Hepatocyte (in vitro differentiated cells): ENCODE results near the gene C6. TPM values are rescaled to one million over a fixed set of nuclear protein-coding genes. Genes with fewer than 3 reads are reported as not detected.
"Not testable (repeated sequence)": the region's sequence is repeated elsewhere in the genome, so short reads cannot be mapped to it uniquely, and the experiment has no call there.

Experiments
- DNase-seq: peaks from one replicate; pipeline ENCODE4 v3.0.0-alpha.2; 2016; ENCODE audit warnings: low spot score
- H2AFZ ChIP-seq: fragments of 200-600 bp; sonication (generic); 2 replicates; pipeline ENCODE4 v1.6.0; 2016; ENCODE audit warnings: antibody characterized with exemption, mild to moderate bottlenecking
- H3K27ac ChIP-seq: fragments of 200-600 bp; sonication (generic); 2 replicates; pipeline ENCODE4 v1.5.1; 2016; ENCODE audit warnings: mild to moderate bottlenecking
- H3K27me3 ChIP-seq: fragments of 200-600 bp; sonication (generic); 2 replicates; pipeline ENCODE4 v1.6.1; 2016
- H3K36me3 ChIP-seq: fragments of 200-600 bp; sonication (generic); replicated peaks from 2 replicates; pipeline ENCODE4 v1.5.1; 2016; ENCODE audit warnings: low read depth; ENCODE audit not compliant: insufficient read depth
- H3K4me1 ChIP-seq: fragments of 200-600 bp; sonication (generic); 2 replicates; pipeline ENCODE4 v1.5.1; 2016; ENCODE audit warnings: mild to moderate bottlenecking, moderate library complexity; ENCODE audit not compliant: insufficient read depth
- H3K4me2 ChIP-seq: fragments of 200-600 bp; sonication (generic); 2 replicates; pipeline ENCODE4 v1.6.0; 2016
- H3K4me3 ChIP-seq: fragments of 200-600 bp; sonication (generic); 2 replicates; pipeline ENCODE4 v1.5.1; 2016; ENCODE audit warnings: mild to moderate bottlenecking
- H3K79me2 ChIP-seq: fragments of 200-600 bp; sonication (generic); 2 replicates; pipeline ENCODE4 v1.6.0; 2017; ENCODE audit warnings: mild to moderate bottlenecking
- H3K9me2 ChIP-seq: fragments of 200-600 bp; sonication (generic); replicated peaks from 2 replicates; pipeline ENCODE4 v1.6.0; 2017; ENCODE audit warnings: mild to moderate bottlenecking; ENCODE audit not compliant: insufficient read depth
- H3K9me3 ChIP-seq: fragments of 200-600 bp; sonication (generic); 2 replicates; pipeline ENCODE4 v1.5.1; 2016; ENCODE audit warnings: low read depth, mild to moderate bottlenecking
- H4K20me1 ChIP-seq: fragments of 200-600 bp; sonication (generic); 2 replicates; pipeline ENCODE4 v1.6.0; 2016; ENCODE audit warnings: mild to moderate bottlenecking; ENCODE audit not compliant: insufficient read depth, poor library complexity, severe bottlenecking
- EZH2 ChIP-seq: fragments of 200-600 bp; sonication (generic); IDR thresholded peaks from 2 replicates; pipeline ENCODE4 v1.6.1; 2016; ENCODE audit warnings: antibody characterized with exemption, mild to moderate bottlenecking, borderline replicate concordance
- EZH2phosphoT487 ChIP-seq: fragments of 200-600 bp; sonication (generic); IDR thresholded peaks from one replicate; pipeline ENCODE4 v1.6.1; 2018; ENCODE audit warnings: antibody characterized with exemption, mild to moderate bottlenecking, low read depth, moderate library complexity; ENCODE audit not compliant: unreplicated experiment, severe bottlenecking
- WGBS: methylation state at CpG from one replicate; pipeline ENCODE4 v1.1.6; 2016; ENCODE audit warnings: low lambda C conversion rate; ENCODE audit errors: missing lambda C conversion rate; 5-methylcytosine and 5-hydroxymethylcytosine counted together
- polyA plus RNA-seq: library from polyadenylated mRNA; unstranded; fragments of >200 nt; fragmentation: Nextera tagmentation; extraction: Ambion mirVana; gene quantifications from 2 replicates; pipeline ENCODE4 v1.2.1, GENCODE V29; 2016
- total RNA-seq: library from RNA; depleted of rRNA; stranded (reverse); fragments of >200 nt; gene quantifications from 2 replicates; pipeline ENCODE4 v1.2.3, GENCODE V29; 2014
- TF ChIP-seq, protein P1 (sequence below): fragments of 200-600 bp; sonication (generic); IDR thresholded peaks from 2 replicates; pipeline ENCODE4 v1.5.1; 2016; ENCODE audit warnings: antibody characterized with exemption, mild to moderate bottlenecking; ENCODE audit not compliant: poor library complexity

Gene C6
- total and polyA plus RNA-seq, 2 experiments from 2014 or later: 16.2 to 37.2 TPM

DNA sequence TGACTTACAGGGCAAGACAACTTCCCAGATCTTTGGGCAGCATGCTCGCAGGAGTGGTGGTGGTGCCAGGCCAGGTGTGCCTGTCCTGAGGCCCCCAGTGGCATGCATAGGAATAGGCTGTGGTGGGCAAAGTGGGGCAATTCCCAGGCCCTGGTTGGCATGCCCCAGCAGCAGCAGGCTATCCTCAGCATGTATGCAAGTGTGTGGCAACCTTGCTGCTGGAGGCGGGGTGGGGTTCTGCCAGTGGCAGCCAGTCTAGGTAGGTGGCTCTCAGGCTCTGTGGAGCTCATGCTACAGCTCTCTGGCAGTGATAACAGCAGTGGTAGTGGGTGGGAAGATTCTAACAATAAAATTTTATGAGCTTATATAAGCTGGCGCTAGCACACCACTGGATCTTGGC lies 27.7 kb upstream of the C6 start:
- no peak for DNase-seq
- Histone ChIP-seq H2AFZ (no peak overlapping the region), H3K4me3 (no peak overlapping the region), H3K4me2 (no peak overlapping the region), H3K27ac (no peak overlapping the region), H3K9me2 (no peaks in the 10 kb centered on the region), H3K27me3 (no peaks in the 10 kb centered on the region), H3K4me1 (no peaks in the 10 kb centered on the region), H3K79me2 (no peaks in the 10 kb centered on the region), H4K20me1 (no peaks in the 10 kb centered on the region), H3K9me3 (no peaks in the 10 kb centered on the region), H3K36me3 (no peaks in the 10 kb centered on the region)
- 85% methylated on average over 3 of the region's 3 CpGs for WGBS
- no peak for TF ChIP-seq EZH2phosphoT487
- TF ChIP-seq, protein P1, sequence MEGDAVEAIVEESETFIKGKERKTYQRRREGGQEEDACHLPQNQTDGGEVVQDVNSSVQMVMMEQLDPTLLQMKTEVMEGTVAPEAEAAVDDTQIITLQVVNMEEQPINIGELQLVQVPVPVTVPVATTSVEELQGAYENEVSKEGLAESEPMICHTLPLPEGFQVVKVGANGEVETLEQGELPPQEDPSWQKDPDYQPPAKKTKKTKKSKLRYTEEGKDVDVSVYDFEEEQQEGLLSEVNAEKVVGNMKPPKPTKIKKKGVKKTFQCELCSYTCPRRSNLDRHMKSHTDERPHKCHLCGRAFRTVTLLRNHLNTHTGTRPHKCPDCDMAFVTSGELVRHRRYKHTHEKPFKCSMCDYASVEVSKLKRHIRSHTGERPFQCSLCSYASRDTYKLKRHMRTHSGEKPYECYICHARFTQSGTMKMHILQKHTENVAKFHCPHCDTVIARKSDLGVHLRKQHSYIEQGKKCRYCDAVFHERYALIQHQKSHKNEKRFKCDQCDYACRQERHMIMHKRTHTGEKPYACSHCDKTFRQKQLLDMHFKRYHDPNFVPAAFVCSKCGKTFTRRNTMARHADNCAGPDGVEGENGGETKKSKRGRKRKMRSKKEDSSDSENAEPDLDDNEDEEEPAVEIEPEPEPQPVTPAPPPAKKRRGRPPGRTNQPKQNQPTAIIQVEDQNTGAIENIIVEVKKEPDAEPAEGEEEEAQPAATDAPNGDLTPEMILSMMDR: no peak

GRCh38 chr5:41240390-41240789 lies 27.1 kb upstream of the C6 start:
- H3K9me3 ChIP-seq: no peaks in the 10 kb centered on the region
- no peaks in the 10 kb centered on the region for H3K9me2 ChIP-seq
- no peak overlapping the region for H3K4me3 ChIP-seq
- DNase-seq: no peak
- H4K20me1 ChIP-seq: no peaks in the 10 kb centered on the region
- H3K27me3 ChIP-seq: no peaks in the 10 kb centered on the region
- H3K4me1 ChIP-seq: no peaks in the 10 kb centered on the region
- no peak overlapping the region for H3K27ac ChIP-seq
- TF ChIP-seq, protein P1: no peak
- TF ChIP-seq EZH2phosphoT487: no peak
- no peak for TF ChIP-seq EZH2
- no peaks in the 10 kb centered on the region for H3K79me2 ChIP-seq
- WGBS: 91% methylated on average over 3 of the region's 3 CpGs
- H3K36me3 ChIP-seq: no peaks in the 10 kb centered on the region
- H3K4me2 ChIP-seq: no peak overlapping the region
- no peak overlapping the region for H2AFZ ChIP-seq

DNA sequence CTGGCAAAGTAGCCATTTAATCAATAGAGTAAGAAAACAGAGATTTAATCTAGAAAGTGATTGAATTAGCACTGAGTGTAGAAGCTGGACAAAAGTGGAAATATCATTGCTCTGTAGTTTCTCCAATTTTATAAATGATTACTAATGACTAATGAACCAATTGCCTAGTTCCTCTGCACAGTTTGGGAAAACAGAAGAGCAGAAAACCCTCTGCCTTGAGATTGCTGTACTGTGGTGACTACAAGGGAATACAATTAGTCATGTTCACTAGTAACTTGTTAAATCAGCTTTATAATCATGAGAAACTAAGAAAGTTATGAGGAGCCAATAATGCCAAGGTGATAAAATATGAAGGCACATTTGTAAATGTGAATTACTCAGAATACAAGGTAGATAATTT lies 21.1 kb upstream of the C6 start:
- Histone ChIP-seq H3K9me3 (no peaks in the 10 kb centered on the region), H3K27ac (no peak overlapping the region), H3K9me2 (no peaks in the 10 kb centered on the region), H4K20me1 (no peaks in the 10 kb centered on the region), H2AFZ (no peak overlapping the region), H3K36me3 (no peaks in the 10 kb centered on the region), H3K27me3 (no peaks in the 10 kb centered on the region), H3K4me2 (no peak overlapping the region), H3K79me2 (no peaks in the 10 kb centered on the region), H3K4me3 (no peak overlapping the region), H3K4me1 (no peaks in the 10 kb centered on the region)
- no peak for DNase-seq
- TF ChIP-seq, protein P1: no peak
- TF ChIP-seq EZH2: no peak
- no peak for TF ChIP-seq EZH2phosphoT487

- no peak overlapping the region for H3K4me2 ChIP-seq
- TF ChIP-seq, protein P1: no peak
- TF ChIP-seq EZH2: no peak
- H3K4me3 ChIP-seq: no peak overlapping the region
- H3K4me1 ChIP-seq: no peaks in the 10 kb centered on the region
- H3K9me3 ChIP-seq: no peaks in the 10 kb centered on the region
- H3K27me3 ChIP-seq: no peaks in the 10 kb centered on the region
- no peaks in the 10 kb centered on the region for H4K20me1 ChIP-seq
- H3K27ac ChIP-seq: no peak overlapping the region
- H2AFZ ChIP-seq: no peak overlapping the region
- H3K79me2 ChIP-seq: no peaks in the 10 kb centered on the region
- DNase-seq: no peak
- no peaks in the 10 kb centered on the region for H3K9me2 ChIP-seq
- H3K36me3 ChIP-seq: no peaks in the 10 kb centered on the region
Measured at GRCh38 chr5:41232797-41233196, 19.5 kb upstream of the C6 start.

DNA sequence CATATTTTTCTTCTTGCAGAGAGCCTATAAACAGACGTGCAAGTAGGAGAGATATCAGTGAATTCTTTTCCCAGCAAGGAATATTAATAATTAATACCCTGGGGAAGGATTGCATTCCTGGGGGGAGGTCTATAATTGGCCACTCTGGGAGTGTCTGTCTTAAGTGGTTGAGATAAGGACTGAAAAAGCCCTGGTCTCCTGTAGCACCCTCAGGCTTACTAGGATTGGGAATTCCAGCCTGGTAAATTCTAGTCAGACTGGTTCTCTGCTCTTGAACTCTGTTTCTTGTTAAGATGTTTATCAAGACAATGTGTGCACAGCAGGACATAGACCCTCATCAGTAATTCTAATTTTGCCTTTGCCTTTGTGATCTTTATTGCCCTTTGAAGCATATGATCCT lies 16.9 kb upstream of the C6 start:
- not testable (repeated sequence) for H3K4me2 ChIP-seq, H2AFZ ChIP-seq, H3K36me3 ChIP-seq

More for the DNA sequence above, 16.9 kb upstream of the C6 start:
- WGBS: 52% methylated on average over 1 of the region's 1 CpG
- not testable (repeated sequence) for H3K9me2 ChIP-seq, H3K4me3 ChIP-seq, H3K4me1 ChIP-seq, H4K20me1 ChIP-seq, H3K27ac ChIP-seq, H3K9me3 ChIP-seq, DNase-seq, H3K79me2 ChIP-seq, H3K27me3 ChIP-seq
